Body of pancreas (tissue), 4 donors: Measurements from ENCODE around the gene PCYT2.

ENCODE experiments used
- CTCF ChIP-seq, 7 experiments: fragments of 450-650 bp in 4 of 7; fragments of 200-600 bp in 3 of 7; sonication (generic) in 3 of 7; IDR thresholded peaks; one replicate each; pipeline ENCODE4 v1.5.1; 2016 to 2019; ENCODE audit warnings: antibody characterized with exemption in 7 of 7
- POLR2A ChIP-seq, 3 donors: fragments of 450-650 bp; IDR thresholded peaks; one replicate each; pipeline ENCODE4 v1.6.1; 2016; ENCODE audit warnings: antibody characterized with exemption in 3 of 3, mild to moderate bottlenecking in 2 of 3

- TF ChIP-seq CTCF (IDR thresholded peaks at IDR 0.05) (no peak), POLR2A (IDR thresholded peaks at IDR 0.05) (no peak)
These were observed 46.7 kb upstream of the PCYT2 start for GRCh38 chr17:81957691-81958432.
